GM12872 (cell line): Measurements from ENCODE around the gene RSL1D1.

Experiments used
- TF ChIP-seq, protein P1 (sequence below): IDR thresholded peaks from 3 replicates; pipeline ENCODE4 v1.5.1; 2011; ENCODE audit warnings: low read depth, mild to moderate bottlenecking, low read length, moderate library complexity; ENCODE audit not compliant: insufficient read depth

RSL1D1 gene

DNA sequence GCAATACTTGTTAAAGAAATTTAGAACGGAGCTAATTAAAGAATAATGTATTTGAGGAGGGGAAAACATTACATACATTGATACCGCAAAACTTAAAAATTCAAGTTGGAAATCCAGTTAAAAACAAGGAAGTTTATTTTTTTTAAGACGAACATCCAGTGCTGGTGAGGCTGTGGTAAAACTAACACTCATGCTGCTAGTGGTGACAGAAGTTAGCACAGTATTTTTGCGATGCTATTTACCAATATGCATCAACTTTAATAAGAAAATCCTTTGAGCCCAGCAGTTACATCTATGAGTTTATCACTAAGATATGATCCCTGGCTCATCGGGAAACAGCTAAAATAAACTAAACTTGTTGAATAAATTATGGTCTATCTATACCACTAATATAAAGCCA, 32.7 kb upstream of the RSL1D1 start:
- TF ChIP-seq, protein P1, sequence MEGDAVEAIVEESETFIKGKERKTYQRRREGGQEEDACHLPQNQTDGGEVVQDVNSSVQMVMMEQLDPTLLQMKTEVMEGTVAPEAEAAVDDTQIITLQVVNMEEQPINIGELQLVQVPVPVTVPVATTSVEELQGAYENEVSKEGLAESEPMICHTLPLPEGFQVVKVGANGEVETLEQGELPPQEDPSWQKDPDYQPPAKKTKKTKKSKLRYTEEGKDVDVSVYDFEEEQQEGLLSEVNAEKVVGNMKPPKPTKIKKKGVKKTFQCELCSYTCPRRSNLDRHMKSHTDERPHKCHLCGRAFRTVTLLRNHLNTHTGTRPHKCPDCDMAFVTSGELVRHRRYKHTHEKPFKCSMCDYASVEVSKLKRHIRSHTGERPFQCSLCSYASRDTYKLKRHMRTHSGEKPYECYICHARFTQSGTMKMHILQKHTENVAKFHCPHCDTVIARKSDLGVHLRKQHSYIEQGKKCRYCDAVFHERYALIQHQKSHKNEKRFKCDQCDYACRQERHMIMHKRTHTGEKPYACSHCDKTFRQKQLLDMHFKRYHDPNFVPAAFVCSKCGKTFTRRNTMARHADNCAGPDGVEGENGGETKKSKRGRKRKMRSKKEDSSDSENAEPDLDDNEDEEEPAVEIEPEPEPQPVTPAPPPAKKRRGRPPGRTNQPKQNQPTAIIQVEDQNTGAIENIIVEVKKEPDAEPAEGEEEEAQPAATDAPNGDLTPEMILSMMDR = no peak

DNA sequence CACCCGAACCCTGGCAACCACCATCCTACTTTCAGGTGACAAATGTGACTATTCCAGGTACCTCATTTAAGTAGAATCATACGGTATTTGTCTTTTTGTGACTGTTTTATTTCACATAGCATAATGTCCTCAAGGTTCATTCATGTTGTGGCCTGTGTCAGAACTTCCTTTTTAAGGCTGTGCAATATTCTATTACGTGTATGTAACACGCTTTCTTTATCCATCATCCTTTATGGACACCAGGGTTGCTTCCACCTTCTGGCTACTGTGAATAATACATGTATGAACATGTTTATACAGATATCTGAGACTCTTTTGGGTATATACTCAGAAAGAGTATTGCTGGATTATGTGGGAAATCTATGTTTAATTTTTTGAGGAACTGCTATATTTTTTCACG, 28.7 kb upstream of the RSL1D1 start:
- TF ChIP-seq, protein P1 = no peak

DNA sequence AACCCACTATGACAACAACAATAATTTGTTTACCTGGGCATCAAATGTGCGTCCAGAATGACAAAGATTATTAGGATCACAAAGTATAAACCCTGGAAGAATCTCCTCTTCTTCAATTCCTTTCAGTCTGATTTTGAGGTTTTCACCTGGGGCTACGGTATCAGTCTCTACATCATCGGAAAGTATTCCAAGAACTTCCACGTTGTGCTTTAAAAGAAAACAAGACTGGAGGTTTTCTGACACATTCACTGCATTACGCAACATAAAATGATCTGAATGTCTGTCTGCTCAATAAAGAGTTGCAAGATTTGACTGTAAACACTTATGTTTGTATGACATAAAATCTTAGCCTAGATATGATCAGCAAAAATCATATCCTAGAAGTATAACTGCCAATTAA, 26.0 kb upstream of the RSL1D1 start:
- TF ChIP-seq, protein P1 = no peak

DNA sequence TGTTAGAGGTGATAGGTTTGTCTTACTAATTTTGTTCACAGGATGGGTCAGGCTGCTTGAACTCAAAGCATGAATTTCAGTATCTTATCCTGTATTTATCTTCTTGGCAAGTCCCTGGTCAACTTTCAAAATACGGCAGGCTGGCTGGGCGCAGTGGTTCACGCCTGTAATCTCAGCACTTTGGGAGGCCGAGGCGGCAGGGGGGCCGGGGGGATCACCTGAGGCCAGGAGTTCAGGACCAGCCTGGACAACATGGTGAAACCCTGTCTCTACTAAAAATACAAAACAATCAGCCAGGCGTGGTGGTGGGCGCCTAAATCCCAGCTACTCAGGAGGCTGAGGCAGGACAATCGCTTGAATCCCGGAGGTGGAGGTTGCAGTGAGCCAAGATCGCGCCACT, 25.0 kb upstream of the RSL1D1 start:
- TF ChIP-seq, protein P1 = no peak

DNA sequence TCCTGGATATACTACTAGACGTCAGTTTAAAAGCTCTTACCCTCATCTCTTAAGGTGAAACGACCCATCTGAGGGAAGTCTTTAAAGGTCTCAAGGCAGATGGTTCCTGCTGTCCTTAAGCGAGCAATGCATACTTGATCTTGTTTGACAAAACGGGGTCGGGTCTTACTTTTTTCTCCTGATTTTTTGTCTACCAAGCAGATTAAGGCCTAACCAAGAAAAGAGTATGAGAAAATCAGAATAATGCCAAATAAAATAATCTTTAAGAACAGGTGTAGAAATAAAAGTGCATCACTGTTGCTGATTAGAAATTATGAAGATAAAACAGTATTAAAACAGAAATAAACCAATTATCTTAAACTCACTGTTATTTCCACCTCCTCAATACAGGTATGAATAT, 24.4 kb upstream of the RSL1D1 start:
- TF ChIP-seq, protein P1 = no peak

DNA sequence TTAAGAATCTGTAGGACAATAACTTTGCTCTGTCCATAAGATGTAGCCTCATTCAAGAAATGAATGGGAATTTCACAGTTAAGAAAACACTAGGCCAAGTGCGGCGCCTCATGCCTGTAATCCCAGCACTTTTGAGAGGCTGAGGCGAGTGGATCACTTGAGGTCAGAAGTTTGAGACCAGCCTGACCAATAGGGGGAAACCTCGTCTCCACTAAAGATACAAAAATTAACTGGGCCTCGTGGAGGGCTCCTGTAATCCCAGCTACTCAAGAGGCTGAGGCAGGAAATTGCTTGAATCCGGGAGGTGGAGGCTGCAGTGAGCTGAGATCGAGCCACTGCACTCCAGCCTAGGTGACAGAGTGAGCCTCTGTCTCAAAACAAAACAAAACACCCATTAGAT, 19.9 kb upstream of the RSL1D1 start:
- TF ChIP-seq, protein P1 = peak; percentile 26; the same call in 2 of the 3 replicates

DNA sequence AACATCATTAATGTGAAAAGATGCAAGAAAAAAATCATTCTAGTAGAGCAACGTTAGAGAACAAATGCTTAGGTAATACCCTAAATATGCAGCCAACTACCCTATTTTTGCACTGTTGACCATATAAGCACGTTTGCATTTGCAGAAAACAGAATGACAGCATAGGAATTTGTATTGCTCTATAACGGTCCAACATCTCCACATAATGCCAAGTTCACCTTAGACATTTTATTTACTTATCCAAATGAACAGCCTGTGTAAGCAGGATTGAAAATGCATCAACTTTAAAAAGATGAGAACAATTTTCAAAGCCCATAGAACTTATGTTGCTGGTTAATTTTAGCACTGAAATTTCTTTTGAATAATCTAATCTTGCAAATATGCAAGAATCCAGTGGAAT, 19.1 kb upstream of the RSL1D1 start:
- TF ChIP-seq, protein P1 = no peak
